CD14-positive monocyte (primary cell): Measurements from ENCODE around the gene HEMK1. TPM values are rescaled to one million over a fixed set of nuclear protein-coding genes. Genes with fewer than 3 reads are reported as not detected.
A peak's percentile ranks its signal among the peaks of the same experiment; 100 is the strongest.

ENCODE experiments used
- DNase-seq, 3 donors: peaks; one replicate each; pipeline ENCODE4 v3.0.0-alpha.2; 2011 to 2022
- H2AFZ ChIP-seq: 2 replicates; pipeline ENCODE4 v1.6.0; 2012; ENCODE audit warnings: mild to moderate bottlenecking, low read depth, low read length, inconsistent platforms; ENCODE audit not compliant: insufficient read depth, poor library complexity, severe bottlenecking
- H3K27ac ChIP-seq, 2 donors: 1 replicate in 1 of 2; 2 replicates in 1 of 2; pipeline ENCODE4 v1.5.1; 2012 to 2013; ENCODE audit warnings: low read length in 2 of 2, control low read depth in 1 of 2, inconsistent platforms in 1 of 2, low read depth in 1 of 2, mild to moderate bottlenecking in 1 of 2
- H3K27me3 ChIP-seq, 2 donors: one replicate each; pipeline versions ENCODE4 v1.6.0 to v1.6.1; 2011 to 2013; ENCODE audit warnings: low read length in 2 of 2; ENCODE audit not compliant: control insufficient read depth in 2 of 2, insufficient read depth in 2 of 2
- H3K36me3 ChIP-seq, 2 donors: replicated peaks in 1 of 2; 1 replicate in 1 of 2; 2 replicates in 1 of 2; pipeline versions ENCODE4 v1.5.1 to v1.6.1; 2012 to 2013; ENCODE audit warnings: low read length in 2 of 2, control low read depth in 1 of 2, inconsistent platforms in 1 of 2, mild to moderate bottlenecking in 1 of 2; ENCODE audit not compliant: insufficient read depth in 2 of 2, control insufficient read depth in 1 of 2
- H3K4me1 ChIP-seq, 2 donors: 1 replicate in 1 of 2; 2 replicates in 1 of 2; pipeline versions ENCODE4 v1.5.1 to v1.6.1; 2012 to 2013; ENCODE audit warnings: low read length in 2 of 2, control low read depth in 1 of 2, inconsistent platforms in 1 of 2, mild to moderate bottlenecking in 1 of 2, moderate library complexity in 1 of 2; ENCODE audit not compliant: insufficient read depth in 2 of 2, control insufficient read depth in 1 of 2
- H3K4me2 ChIP-seq: replicated peaks from 2 replicates; pipeline ENCODE3; 2012; ENCODE audit warnings: low read length, moderate library complexity, mild to moderate bottlenecking; ENCODE audit not compliant: poor library complexity, severe bottlenecking; ENCODE audit errors: extremely low read depth
- H3K4me3 ChIP-seq, 3 experiments: fragments of 200-600 bp in 1 of 3; sonication (generic) in 1 of 3; replicated peaks in 1 of 3; 1 replicate in 2 of 3; 2 replicates in 1 of 3; pipeline ENCODE4 v1.5.1; 2011 to 2013; ENCODE audit warnings: low read length in 3 of 3, mild to moderate bottlenecking in 3 of 3, control low read depth in 2 of 3, low read depth in 2 of 3, inconsistent platforms in 1 of 3, moderate library complexity in 1 of 3
- H3K79me2 ChIP-seq: 2 replicates; pipeline ENCODE4 v1.6.0; 2012; ENCODE audit warnings: mild to moderate bottlenecking, control low read depth, inconsistent platforms, low read length, moderate library complexity; ENCODE audit not compliant: insufficient read depth
- H3K9ac ChIP-seq: 2 replicates; pipeline ENCODE4 v1.6.0; 2017; ENCODE audit warnings: low read length, mild to moderate bottlenecking; ENCODE audit not compliant: insufficient read depth, poor library complexity, severe bottlenecking
- H3K9me3 ChIP-seq, 2 donors: replicated peaks in 1 of 2; 1 replicate in 1 of 2; 2 replicates in 1 of 2; pipeline versions ENCODE4 v1.5.1 to v1.6.1; 2012 to 2013; ENCODE audit warnings: low read length in 2 of 2, control low read depth in 1 of 2; ENCODE audit not compliant: control insufficient read depth in 1 of 2, insufficient read depth in 1 of 2
- H4K20me1 ChIP-seq: 2 replicates; pipeline ENCODE4 v1.6.0; 2012; ENCODE audit warnings: mild to moderate bottlenecking, low read length, control low read depth, moderate library complexity; ENCODE audit not compliant: insufficient read depth
- H3K27ac Mint-ChIP-seq, 7 donors: one replicate each; pipeline ENCODE4 v1.8.0; 2020; ENCODE audit warnings: mild to moderate bottlenecking in 7 of 7, mixed read lengths in 7 of 7, moderate library complexity in 6 of 7, inconsistent platforms in 2 of 7
- H3K27me3 Mint-ChIP-seq, 3 donors: one replicate each; pipeline ENCODE4 v1.8.0; 2021 to 2022; ENCODE audit warnings: low read depth in 3 of 3, mild to moderate bottlenecking in 3 of 3, mixed read lengths in 3 of 3, moderate library complexity in 3 of 3, inconsistent platforms in 1 of 3
- H3K36me3 Mint-ChIP-seq, 2 donors: one replicate each; pipeline ENCODE4 v1.8.0; 2020; ENCODE audit warnings: mixed read lengths in 2 of 2, inconsistent platforms in 1 of 2, mild to moderate bottlenecking in 1 of 2
- H3K4me1 Mint-ChIP-seq: one replicate; pipeline ENCODE4 v1.8.0; 2020; ENCODE audit warnings: mild to moderate bottlenecking, mixed read lengths
- H3K4me3 Mint-ChIP-seq, 2 donors: one replicate each; pipeline ENCODE4 v1.8.0; 2020; ENCODE audit warnings: mild to moderate bottlenecking in 2 of 2, mixed read lengths in 2 of 2, moderate library complexity in 1 of 2
- H3K9me3 Mint-ChIP-seq, 7 donors: one replicate each; pipeline ENCODE4 v1.8.0; 2020 to 2022; ENCODE audit warnings: mixed read lengths in 7 of 7, mild to moderate bottlenecking in 6 of 7, moderate library complexity in 6 of 7, inconsistent platforms in 2 of 7
- WGBS: methylation state at CpG from one replicate; pipeline ENCODE4 v1.1.5; 2013; ENCODE audit warnings: missing lambda C conversion rate; ENCODE audit not compliant: insufficient coverage; 5-methylcytosine and 5-hydroxymethylcytosine counted together
- intact Hi-C, 2 donors: fragments of 100-400 bp; cut with micrococcal nuclease; formaldehyde crosslinking; loops; one replicate each; pipeline versions ENCODE4 v1.15.0 to v1.15.1; 2023
- polyA plus RNA-seq, 3 donors: library from polyadenylated mRNA; depleted of rRNA in 1 of 3; unstranded in 2 of 3; stranded (reverse) in 1 of 3; fragments of 300-500 nt in 2 of 3; fragments of >200 nt in 1 of 3; fragmentation: Illumina TruSeq in 2 of 3; gene quantifications; 1 replicate in 2 of 3; 2 replicates in 1 of 3; pipeline ENCODE4 v1.2.3, GENCODE V29; 2012 to 2021
- TF ChIP-seq, protein P1 (sequence below): fragments of 200-600 bp; IDR thresholded peaks from one replicate; pipeline ENCODE4 v1.8.0; 2022; ENCODE audit warnings: antibody characterized with exemption, mild to moderate bottlenecking

The HEMK1 gene
- polyA plus RNA-seq, 3 donors = 10.1 to 14.0 (median 12.1) TPM

DNA sequence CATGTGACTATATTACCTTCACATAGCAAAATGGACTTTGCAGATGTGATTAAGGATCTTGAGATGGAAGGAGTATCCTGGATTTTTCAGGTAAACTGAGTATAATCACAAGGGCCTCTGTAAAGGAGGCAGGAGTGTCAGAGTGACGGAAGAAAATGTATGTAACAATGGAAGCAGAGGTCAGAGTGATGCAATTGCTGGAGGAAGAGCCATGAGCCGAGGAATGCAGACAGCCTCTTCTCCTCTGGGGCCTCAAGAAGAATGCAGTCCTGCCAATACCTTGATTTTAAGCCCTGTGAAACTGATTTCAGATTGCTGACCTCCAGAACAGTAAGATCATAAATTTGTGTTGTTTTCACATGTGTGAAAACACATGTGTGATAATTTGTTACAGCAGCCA, 15.1 kb downstream of the HEMK1 start:
- Mint-ChIP-seq H3K4me1 (peaks cover 28% of the 10 kb centered on the region), H3K27ac (no peak overlapping the region), H3K27me3 (peaks cover 0 to 2% (median 0%) of the 10 kb centered on the region in 3 donors), H3K36me3 (peaks cover 18 to 40% of the 10 kb centered on the region in 2 donors), H3K4me3 (no peak overlapping the region), H3K9me3 (peaks cover 0 to 1% (median 0%) of the 10 kb centered on the region in 7 donors)
- no peak overlapping the region for H3K4me2 ChIP-seq
- H3K79me2 ChIP-seq = no peaks in the 10 kb centered on the region
- H3K27ac ChIP-seq = peak overlapping the region in 1 of 2 donors; percentile 26
- no peak overlapping the region for H3K4me3 ChIP-seq
- no peak overlapping the region for H3K9ac ChIP-seq
- H3K27me3 ChIP-seq = no peaks in the 10 kb centered on the region
- TF ChIP-seq, protein P1, sequence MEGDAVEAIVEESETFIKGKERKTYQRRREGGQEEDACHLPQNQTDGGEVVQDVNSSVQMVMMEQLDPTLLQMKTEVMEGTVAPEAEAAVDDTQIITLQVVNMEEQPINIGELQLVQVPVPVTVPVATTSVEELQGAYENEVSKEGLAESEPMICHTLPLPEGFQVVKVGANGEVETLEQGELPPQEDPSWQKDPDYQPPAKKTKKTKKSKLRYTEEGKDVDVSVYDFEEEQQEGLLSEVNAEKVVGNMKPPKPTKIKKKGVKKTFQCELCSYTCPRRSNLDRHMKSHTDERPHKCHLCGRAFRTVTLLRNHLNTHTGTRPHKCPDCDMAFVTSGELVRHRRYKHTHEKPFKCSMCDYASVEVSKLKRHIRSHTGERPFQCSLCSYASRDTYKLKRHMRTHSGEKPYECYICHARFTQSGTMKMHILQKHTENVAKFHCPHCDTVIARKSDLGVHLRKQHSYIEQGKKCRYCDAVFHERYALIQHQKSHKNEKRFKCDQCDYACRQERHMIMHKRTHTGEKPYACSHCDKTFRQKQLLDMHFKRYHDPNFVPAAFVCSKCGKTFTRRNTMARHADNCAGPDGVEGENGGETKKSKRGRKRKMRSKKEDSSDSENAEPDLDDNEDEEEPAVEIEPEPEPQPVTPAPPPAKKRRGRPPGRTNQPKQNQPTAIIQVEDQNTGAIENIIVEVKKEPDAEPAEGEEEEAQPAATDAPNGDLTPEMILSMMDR = no peak
- H3K4me1 ChIP-seq = peaks cover 23 to 27% of the 10 kb centered on the region in 2 donors
- H2AFZ ChIP-seq = no peak overlapping the region
- WGBS = 13% methylated on average over 2 of the region's 2 CpGs
- no peaks in the 10 kb centered on the region for H4K20me1 ChIP-seq
- peaks cover 10 to 25% of the 10 kb centered on the region in 2 donors for H3K36me3 ChIP-seq
- DNase-seq = peak in 1 of 3 donors; percentile 16
- H3K9me3 ChIP-seq = no peaks in the 10 kb centered on the region
- intact Hi-C loops = no loop called here

DNA sequence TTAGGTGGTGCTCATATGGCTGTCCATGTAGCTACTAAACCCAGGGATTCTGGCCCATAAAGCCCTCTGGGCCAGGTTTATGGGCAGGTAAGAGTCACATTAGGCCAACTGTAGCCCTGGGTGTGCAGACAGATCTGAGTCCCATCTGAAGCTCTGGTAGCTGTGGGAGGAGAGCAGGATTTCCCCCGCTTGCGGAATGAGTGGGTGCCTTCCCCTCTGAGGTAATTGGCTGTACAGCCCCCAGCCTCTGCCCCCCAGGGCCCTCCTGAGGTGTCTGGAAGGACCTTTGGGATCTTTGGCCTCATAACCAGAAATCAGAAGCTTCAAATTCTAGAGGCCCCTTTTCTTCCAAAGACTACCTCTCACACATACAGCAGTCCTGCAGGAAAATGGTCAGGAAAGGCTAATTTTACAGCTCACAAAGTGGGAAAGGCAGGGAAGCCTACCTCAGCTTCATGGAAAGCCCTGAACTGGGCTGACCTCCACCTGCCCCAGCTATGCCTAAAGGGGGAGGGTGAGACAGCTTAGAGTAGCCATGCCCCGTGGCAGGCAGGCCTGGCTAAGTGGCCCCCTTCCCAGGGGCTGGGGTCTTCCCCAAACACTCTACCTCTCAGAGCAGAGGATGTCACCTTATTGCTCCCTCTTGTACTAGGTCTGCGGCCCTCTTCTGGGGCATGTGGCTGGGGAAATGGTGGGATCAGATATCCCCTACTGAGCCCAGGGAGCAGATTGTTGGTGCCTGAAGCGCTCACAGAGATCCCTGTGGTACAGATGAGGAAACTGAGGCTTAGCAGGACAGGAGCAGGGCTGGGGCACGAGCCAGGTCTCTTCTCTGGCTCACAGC, 16.8 kb downstream of the HEMK1 start:
- H3K4me2 ChIP-seq = no peak overlapping the region
- no peak overlapping the region for H2AFZ ChIP-seq
- no peak overlapping the region for H3K27ac ChIP-seq
- Mint-ChIP-seq H3K4me1 (peaks cover 37% of the 10 kb centered on the region), H3K9me3 (peaks cover 0 to 1% (median 0%) of the 10 kb centered on the region in 7 donors), H3K27ac (no peak overlapping the region), H3K4me3 (no peak overlapping the region), H3K27me3 (no peaks in the 10 kb centered on the region), H3K36me3 (peaks cover 18 to 27% of the 10 kb centered on the region in 2 donors)
- 100% methylated on average over 3 of the region's 6 CpGs for WGBS
- no peaks in the 10 kb centered on the region for H3K9me3 ChIP-seq
- no peaks in the 10 kb centered on the region for H4K20me1 ChIP-seq
- DNase-seq = no peak
- peaks cover 37 to 44% of the 10 kb centered on the region in 2 donors for H3K4me1 ChIP-seq
- no peaks in the 10 kb centered on the region for H3K27me3 ChIP-seq
- peaks cover 2 to 8% of the 10 kb centered on the region in 2 donors for H3K36me3 ChIP-seq
- intact Hi-C loops = no loop called here
- TF ChIP-seq, protein P1 = no peak
- H3K4me3 ChIP-seq = no peak overlapping the region
- no peak overlapping the region for H3K9ac ChIP-seq
- no peaks in the 10 kb centered on the region for H3K79me2 ChIP-seq
